A549 (cell line): ENCODE data around the gene NOXO1. TPM values are rescaled to one million over a fixed set of nuclear protein-coding genes. Genes with fewer than 3 reads are reported as not detected.

Experiments used
- ATAC-seq, 2 experiments: fragments of 200-7000 bp in 1 of 2; fragments of >200 bp in 1 of 2; cut with Nextera tagmentation in 1 of 2; cut with Tn5 transposase in 1 of 2; 3 replicates each; pipeline versions ENCODE4 v1.8.0 to v1.9.1; 2018 to 2020; ENCODE audit warnings: mild to moderate bottlenecking in 1 of 2, moderate library complexity in 1 of 2
- CTCF ChIA-PET: fragments of 300-600 bp; sonication (Branson Sonifier 250); formaldehyde crosslinking; extraction: SDS; loops from one replicate; lab custom pipeline; 2021; ENCODE audit warnings: antibody characterized with exemption, inconsistent platforms; lab: Yijun Ruan, JAX
- POLR2A ChIA-PET: fragments of 350-600 bp; formaldehyde crosslinking; extraction: SDS; loops from one replicate; lab custom pipeline; 2021; ENCODE audit warnings: antibody characterized with exemption, inconsistent platforms; lab: Yijun Ruan, JAX
- DNase-seq, 2 experiments: peaks; one replicate each; pipeline versions ENCODE4 v3.0.0 to v3.0.0-alpha.2; 2011 to 2016; ENCODE audit warnings: low read depth in 1 of 2, low spot score in 1 of 2
- FAIRE-seq: peaks from 2 replicates; lab custom pipeline; 2011; peaks lifted over from hg19 to GRCh38; lab: Jason Lieb, UNC
- H3K27ac ChIP-seq, 2 experiments: fragments of >200 bp; sonication (Bioruptor Twin); formaldehyde crosslinking; 3 replicates each; pipeline ENCODE4 v1.5.1; 2016 to 2017
- H3K4me1 ChIP-seq: fragments of >200 bp; sonication (Bioruptor Twin); formaldehyde crosslinking; 3 replicates; pipeline ENCODE4 v1.6.1; 2016
- H3K4me2 ChIP-seq: fragments of >200 bp; sonication (Bioruptor Twin); formaldehyde crosslinking; 3 replicates; pipeline ENCODE4 v1.6.1; 2016
- H3K4me3 ChIP-seq: fragments of >200 bp; sonication (Bioruptor Twin); formaldehyde crosslinking; 3 replicates; pipeline ENCODE4 v1.5.1; 2016
- H3K9me3 ChIP-seq: fragments of >200 bp; sonication (Bioruptor Twin); formaldehyde crosslinking; 3 replicates; pipeline ENCODE4 v1.6.1; 2016
- ATOH8 ChIP-seq: fragments of 250-450 bp; sonication (Bioruptor Pico); IDR thresholded peaks from 2 replicates; pipeline ENCODE4 v1.5.0; 2020; ENCODE audit warnings: low read depth, mild to moderate bottlenecking, moderate library complexity
- BCL3 ChIP-seq: fragments of >200 bp; sonication (Bioruptor Twin); formaldehyde crosslinking; IDR thresholded peaks from 3 replicates; pipeline ENCODE4 v1.6.1; 2016
- CHD2 ChIP-seq: fragments of 150-350 bp; IDR thresholded peaks from 2 replicates; pipeline ENCODE4 v1.6.1; 2014; ENCODE audit warnings: low read length; ENCODE audit not compliant: partially characterized antibody
- CTCF ChIP-seq: fragments of >200 bp; sonication (Bioruptor Twin); formaldehyde crosslinking; IDR thresholded peaks from 3 replicates; pipeline ENCODE4 v1.5.1; 2016
- ESRRA ChIP-seq: fragments of 150-350 bp; IDR thresholded peaks from 2 replicates; pipeline ENCODE4 v1.6.1; 2014; ENCODE audit warnings: mild to moderate bottlenecking, low read length, borderline replicate concordance
- FOSB ChIP-seq: fragments of 250-450 bp; sonication (Bioruptor Pico); IDR thresholded peaks from 2 replicates; pipeline ENCODE4 v1.5.0; 2020; ENCODE audit warnings: mild to moderate bottlenecking, moderate library complexity
- HES2 ChIP-seq: fragments of >200 bp; sonication (Bioruptor Twin); formaldehyde crosslinking; IDR thresholded peaks from 2 replicates; pipeline ENCODE4 v1.6.1; 2016
- HOXA7 ChIP-seq: fragments of 250-450 bp; sonication (Bioruptor Pico); IDR thresholded peaks from 2 replicates; pipeline ENCODE4 v1.5.0; 2020; ENCODE audit warnings: mild to moderate bottlenecking, moderate library complexity
- HOXB5 ChIP-seq: fragments of 250-450 bp; sonication (Bioruptor Pico); IDR thresholded peaks from 2 replicates; pipeline ENCODE4 v1.5.0; 2020; ENCODE audit warnings: mild to moderate bottlenecking, moderate library complexity
- JUN ChIP-seq, 2 experiments: fragments of >200 bp; sonication (Bioruptor Twin); formaldehyde crosslinking; IDR thresholded peaks; 2 replicates in 1 of 2; 3 replicates in 1 of 2; pipeline ENCODE4 v1.6.1; 2016 to 2017
- KDM1A ChIP-seq: fragments of 200-600 bp; sonication (generic); IDR thresholded peaks from 2 replicates; pipeline ENCODE4 v1.6.1; 2016; ENCODE audit warnings: low read depth, mild to moderate bottlenecking
- KDM5A ChIP-seq: fragments of 200-600 bp; sonication (generic); IDR thresholded peaks from 2 replicates; pipeline ENCODE4 v1.6.1; 2016; ENCODE audit warnings: antibody characterized with exemption, mild to moderate bottlenecking
- MAX ChIP-seq: IDR thresholded peaks from 2 replicates; pipeline ENCODE4 v1.6.1; 2012
- NFE2L2 ChIP-seq: fragments of 150-350 bp; conservative IDR thresholded peaks from 2 replicates; pipeline ENCODE4 v1.6.1; 2014; ENCODE audit warnings: low read length
- PBX3 ChIP-seq: IDR thresholded peaks from 2 replicates; pipeline ENCODE4 v1.6.1; 2012
- PHF8 ChIP-seq: fragments of 200-600 bp; sonication (generic); IDR thresholded peaks from 2 replicates; pipeline ENCODE4 v1.6.1; 2016; ENCODE audit warnings: low read depth, mild to moderate bottlenecking, antibody characterized with exemption, moderate library complexity, borderline replicate concordance
- POLR2AphosphoS2 ChIP-seq: conservative IDR thresholded peaks from 2 replicates; pipeline ENCODE4 v1.6.1; 2012; ENCODE audit warnings: low read length, improper control_type of control experiment, inconsistent platforms
- RARB ChIP-seq: fragments of 250-450 bp; sonication (Bioruptor Pico); IDR thresholded peaks from 2 replicates; pipeline ENCODE4 v1.8.0; 2021; ENCODE audit warnings: mild to moderate bottlenecking, moderate library complexity
- REST ChIP-seq: fragments of 200-600 bp; sonication (generic); IDR thresholded peaks from 2 replicates; pipeline ENCODE4 v1.6.1; 2016; ENCODE audit warnings: antibody characterized with exemption, mild to moderate bottlenecking, moderate library complexity
- RFX5 ChIP-seq: fragments of 450-650 bp; IDR thresholded peaks from 2 replicates; pipeline ENCODE4 v1.7.1; 2014; ENCODE audit warnings: antibody characterized with exemption, mild to moderate bottlenecking, moderate library complexity
- RNF2 ChIP-seq: fragments of 200-600 bp; sonication (generic); IDR thresholded peaks from 2 replicates; pipeline ENCODE4 v1.6.1; 2016; ENCODE audit warnings: low read depth, mild to moderate bottlenecking, antibody characterized with exemption, moderate library complexity, borderline replicate concordance
- SMC3 ChIP-seq: fragments of >200 bp; sonication (Bioruptor Twin); formaldehyde crosslinking; IDR thresholded peaks from 3 replicates; pipeline ENCODE4 v1.6.1; 2018; ENCODE audit warnings: inconsistent platforms
- TP53 ChIP-seq: fragments of 250-450 bp; sonication (Bioruptor Pico); IDR thresholded peaks from 2 replicates; pipeline ENCODE4 v1.5.0; 2021; ENCODE audit warnings: mild to moderate bottlenecking, moderate library complexity
- ZFP36 ChIP-seq: fragments of 450-650 bp; IDR thresholded peaks from 2 replicates; pipeline ENCODE4 v1.6.1; 2014; ENCODE audit warnings: borderline replicate concordance; ENCODE audit not compliant: partially characterized antibody
- ZNF302 ChIP-seq: fragments of 250-450 bp; sonication (Bioruptor Pico); IDR thresholded peaks from 2 replicates; pipeline ENCODE4 v1.9.0; 2021; ENCODE audit warnings: inconsistent platforms, mild to moderate bottlenecking, moderate library complexity
- WGBS: methylation state at CpG from one replicate; pipeline ENCODE4 v1.1.6; 2017; ENCODE audit errors: missing lambda C conversion rate; 5-methylcytosine and 5-hydroxymethylcytosine counted together
- polyA plus RNA-seq, 4 experiments: library from polyadenylated mRNA; depleted of rRNA in 3 of 4; stranded (reverse); fragments of >200 nt; fragmentation: RNase III in 1 of 4; extraction: RNeasy Plus Mini Kit Qiagen cat#74134 plus additional on column Dnase treatment in 1 of 4; gene quantifications; 2 replicates in 3 of 4; 3 replicates in 1 of 4; pipeline ENCODE4 v1.2.3, GENCODE V29; 2011 to 2017

Gene NOXO1
- polyA plus RNA-seq, 2 of the 4 experiments (the other 2 are of a cell fraction), result 0.32 TPM; not detected in 1

GRCh38 chr16:1964506-1965395 is 16.5 kb downstream of the NOXO1 start, which contains the start of gene RPS2 (continued):
- TF ChIP-seq PBX3 (peak; percentile 47; the same call in 1 of the 2 replicates), TP53 (CRISPR knock-in tag) (peak; percentile 74; the same call in 1 of the 2 replicates), PHF8 (peak; percentile 94), CHD2 (peak; percentile 92), RARB (CRISPR knock-in tag) (peak; percentile 84; the same call in 1 of the 2 replicates), MAX (peak; percentile 99), ZFP36 (no peak)

GRCh38 chr16:1963806-1964505 is 17.3 kb downstream of the NOXO1 start:
- DNase-seq (peak in 1 of 2 experiments; percentile 30), FAIRE-seq (no peak), ATAC-seq (peak in 1 of 2 experiments; percentile 3; a peak in 3 of 6 replicates)
- peak overlapping the region; percentile 88 for H3K4me3 ChIP-seq
- no peaks in the 10 kb centered on the region for H3K9me3 ChIP-seq
- H3K27ac ChIP-seq, result peak overlapping the region; percentile 92 to 100
- WGBS, result 6% methylated on average over 30 of the region's 44 CpGs
- CTCF ChIA-PET, result interaction anchor here (0.6 to 1.0 kb wide), 2 partner anchors 41 to 138 kb away, joined by 3 to 4 read pairs; no protein-coding TSS in a partner anchor
- peak overlapping the region; percentile 94 for H3K4me2 ChIP-seq
- POLR2A ChIA-PET, result interaction anchor here (0.9 to 2.2 kb wide), 29 partner anchors 12 to 537 kb away, joined by 3 to 50 read pairs (median 5); partner anchors contain the start of genes ECI1, FAHD1, GFER and HAGH
- H3K4me1 ChIP-seq, result peaks cover 34% of the 10 kb centered on the region
- TF ChIP-seq MAX (no peak), HOXB5 (CRISPR knock-in tag) (no peak), JUN (IDR thresholded peaks at IDR 0.05) (no peak), HES2 (no peak), POLR2AphosphoS2 (no peak), HOXA7 (CRISPR knock-in tag) (peak; percentile 80; the same call in 1 of the 2 replicates), CTCF (no peak), ATOH8 (CRISPR knock-in tag) (no peak), SMC3 (no peak), RNF2 (no peak), NFE2L2 (no peak), ZNF302 (no peak), REST (no peak), RFX5 (no peak), FOSB (CRISPR knock-in tag) (0 out of 2 replicates have a peak, but pooled peaks have one; percentile 30), KDM5A (peak; percentile 32; the same call in 1 of the 2 replicates), ESRRA (no peak), BCL3 (no peak), KDM1A (no peak; the same call in 1 of the 2 replicates)
